PC-9 (cell line): ENCODE data around the gene CCDC86.

Source experiments
- EZH2 ChIP-seq: fragments of 200-600 bp; sonication (generic); IDR thresholded peaks from 2 replicates; pipeline ENCODE4 v1.8.0; 2017; ENCODE audit warnings: antibody characterized with exemption, low read depth
- TF ChIP-seq, protein P1 (sequence below): fragments of 200-600 bp; sonication (generic); conservative IDR thresholded peaks from 2 replicates; pipeline ENCODE4 v1.6.1; 2017; ENCODE audit warnings: mixed run types, antibody characterized with exemption, mild to moderate bottlenecking, moderate library complexity

DNA sequence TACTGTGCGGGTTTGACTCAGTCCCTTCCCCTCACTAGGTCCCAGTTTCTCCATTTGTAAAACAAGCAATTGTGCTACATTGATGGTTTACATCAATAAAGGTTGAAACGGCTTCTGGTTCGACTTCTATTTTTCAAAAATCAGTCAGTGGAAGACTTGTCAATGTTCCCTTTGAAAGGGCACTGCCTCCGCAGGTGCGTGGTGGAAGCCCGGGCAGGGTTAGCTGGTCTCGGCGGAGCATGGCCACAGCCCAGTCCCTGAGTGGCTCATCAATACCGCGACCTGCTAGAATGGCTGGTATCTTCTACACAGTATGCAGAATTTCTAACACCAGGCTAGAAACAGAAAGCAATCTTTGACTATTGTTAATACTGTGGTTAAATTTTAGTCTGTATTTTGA is 40.7 kb upstream of the CCDC86 start:
- TF ChIP-seq, protein P1, sequence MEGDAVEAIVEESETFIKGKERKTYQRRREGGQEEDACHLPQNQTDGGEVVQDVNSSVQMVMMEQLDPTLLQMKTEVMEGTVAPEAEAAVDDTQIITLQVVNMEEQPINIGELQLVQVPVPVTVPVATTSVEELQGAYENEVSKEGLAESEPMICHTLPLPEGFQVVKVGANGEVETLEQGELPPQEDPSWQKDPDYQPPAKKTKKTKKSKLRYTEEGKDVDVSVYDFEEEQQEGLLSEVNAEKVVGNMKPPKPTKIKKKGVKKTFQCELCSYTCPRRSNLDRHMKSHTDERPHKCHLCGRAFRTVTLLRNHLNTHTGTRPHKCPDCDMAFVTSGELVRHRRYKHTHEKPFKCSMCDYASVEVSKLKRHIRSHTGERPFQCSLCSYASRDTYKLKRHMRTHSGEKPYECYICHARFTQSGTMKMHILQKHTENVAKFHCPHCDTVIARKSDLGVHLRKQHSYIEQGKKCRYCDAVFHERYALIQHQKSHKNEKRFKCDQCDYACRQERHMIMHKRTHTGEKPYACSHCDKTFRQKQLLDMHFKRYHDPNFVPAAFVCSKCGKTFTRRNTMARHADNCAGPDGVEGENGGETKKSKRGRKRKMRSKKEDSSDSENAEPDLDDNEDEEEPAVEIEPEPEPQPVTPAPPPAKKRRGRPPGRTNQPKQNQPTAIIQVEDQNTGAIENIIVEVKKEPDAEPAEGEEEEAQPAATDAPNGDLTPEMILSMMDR: no peak
- no peak for TF ChIP-seq EZH2
